Measurements from ENCODE around the gene OOSP3.
"Not testable (repeated sequence)": the region's sequence is repeated elsewhere in the genome, so short reads cannot be mapped to it uniquely, and the experiment has no call there.

Gene OOSP3

GRCh38 chr11:59898650-59899049 lies 20.1 kb downstream of the OOSP3 start:
- H3K4me1 ChIP-seq (ENCODE audit: control insufficient read depth, insufficient read depth, low read length, poor library complexity, severe bottlenecking): no peaks in the 10 kb centered on the region
- H3K27ac ChIP-seq (ENCODE audit: insufficient read depth, low read length, poor library complexity, severe bottlenecking): no peak overlapping the region
- no peak overlapping the region for H3K4me3 ChIP-seq (ENCODE audit: insufficient read depth, low read depth, low read length, poor library complexity, severe bottlenecking)
- no peak for DNase-seq
- no peaks in the 10 kb centered on the region for H3K9me3 ChIP-seq (ENCODE audit: control insufficient read depth, low read length)
- no peaks in the 10 kb centered on the region for H3K36me3 ChIP-seq (ENCODE audit: control insufficient read depth, insufficient read depth, low read length)
- no peaks in the 10 kb centered on the region for H3K27me3 ChIP-seq (replicated peaks; ENCODE audit: control insufficient read depth, insufficient read depth, low read length, poor library complexity, severe bottlenecking)

- no peak overlapping the region for H3K4me3 ChIP-seq (ENCODE audit: insufficient read depth, low read depth, low read length, poor library complexity, severe bottlenecking)
- no peaks in the 10 kb centered on the region for H3K4me1 ChIP-seq (ENCODE audit: control insufficient read depth, insufficient read depth, low read length, poor library complexity, severe bottlenecking)
- H3K27ac ChIP-seq (ENCODE audit: insufficient read depth, low read length, poor library complexity, severe bottlenecking): no peak overlapping the region
- H3K27me3 ChIP-seq (replicated peaks; ENCODE audit: control insufficient read depth, insufficient read depth, low read length, poor library complexity, severe bottlenecking): no peaks in the 10 kb centered on the region
- no peaks in the 10 kb centered on the region for H3K9me3 ChIP-seq (ENCODE audit: control insufficient read depth, low read length)
- no peaks in the 10 kb centered on the region for H3K36me3 ChIP-seq (ENCODE audit: control insufficient read depth, insufficient read depth, low read length)
- DNase-seq: no peak
These were observed 20.9 kb downstream of the OOSP3 start for GRCh38 chr11:59899532-59899931.

- Histone ChIP-seq H3K27ac (ENCODE audit: insufficient read depth, low read length, poor library complexity, severe bottlenecking) (no peak overlapping the region), H3K4me1 (ENCODE audit: control insufficient read depth, insufficient read depth, low read length, poor library complexity, severe bottlenecking) (no peaks in the 10 kb centered on the region), H3K4me3 (ENCODE audit: insufficient read depth, low read depth, low read length, poor library complexity, severe bottlenecking) (no peak overlapping the region), H3K9me3 (ENCODE audit: control insufficient read depth, low read length) (no peaks in the 10 kb centered on the region), H3K36me3 (ENCODE audit: control insufficient read depth, insufficient read depth, low read length) (no peaks in the 10 kb centered on the region), H3K27me3 (replicated peaks; ENCODE audit: control insufficient read depth, insufficient read depth, low read length, poor library complexity, severe bottlenecking) (no peaks in the 10 kb centered on the region)
- DNase-seq: no peak
These were observed 22.0 kb downstream of the OOSP3 start for GRCh38 chr11:59900366-59901126.

GRCh38 chr11:59901306-59901705 lies 22.7 kb downstream of the OOSP3 start:
- no peak overlapping the region for H3K4me3 ChIP-seq (ENCODE audit: insufficient read depth, low read depth, low read length, poor library complexity, severe bottlenecking)
- H3K4me1 ChIP-seq (ENCODE audit: control insufficient read depth, insufficient read depth, low read length, poor library complexity, severe bottlenecking): no peaks in the 10 kb centered on the region
- H3K27me3 ChIP-seq (replicated peaks; ENCODE audit: control insufficient read depth, insufficient read depth, low read length, poor library complexity, severe bottlenecking): no peaks in the 10 kb centered on the region
- H3K9me3 ChIP-seq (ENCODE audit: control insufficient read depth, low read length): no peaks in the 10 kb centered on the region
- H3K27ac ChIP-seq (ENCODE audit: insufficient read depth, low read length, poor library complexity, severe bottlenecking): no peak overlapping the region
- H3K36me3 ChIP-seq (ENCODE audit: control insufficient read depth, insufficient read depth, low read length): no peaks in the 10 kb centered on the region
- no peak for DNase-seq

GRCh38 chr11:59903569-59903968 lies 25.0 kb downstream of the OOSP3 start:
- not testable (repeated sequence) for H3K4me1 ChIP-seq (ENCODE audit: control insufficient read depth, insufficient read depth, low read length, poor library complexity, severe bottlenecking); DNase-seq; H3K4me3 ChIP-seq (ENCODE audit: insufficient read depth, low read depth, low read length, poor library complexity, severe bottlenecking); H3K36me3 ChIP-seq (ENCODE audit: control insufficient read depth, insufficient read depth, low read length); H3K27me3 ChIP-seq (replicated peaks; ENCODE audit: control insufficient read depth, insufficient read depth, low read length, poor library complexity, severe bottlenecking); H3K27ac ChIP-seq (ENCODE audit: insufficient read depth, low read length, poor library complexity, severe bottlenecking); H3K9me3 ChIP-seq (ENCODE audit: control insufficient read depth, low read length)

- Histone ChIP-seq H3K27me3 (replicated peaks; ENCODE audit: control insufficient read depth, insufficient read depth, low read length, poor library complexity, severe bottlenecking) (no peaks in the 10 kb centered on the region), H3K4me3 (ENCODE audit: insufficient read depth, low read depth, low read length, poor library complexity, severe bottlenecking) (no peak overlapping the region), H3K9me3 (ENCODE audit: control insufficient read depth, low read length) (peaks cover 12% of the 10 kb centered on the region), H3K27ac (ENCODE audit: insufficient read depth, low read length, poor library complexity, severe bottlenecking) (no peak overlapping the region), H3K4me1 (ENCODE audit: control insufficient read depth, insufficient read depth, low read length, poor library complexity, severe bottlenecking) (no peaks in the 10 kb centered on the region), H3K36me3 (ENCODE audit: control insufficient read depth, insufficient read depth, low read length) (no peaks in the 10 kb centered on the region)
- no peak for DNase-seq
These were observed 39.9 kb downstream of the OOSP3 start for GRCh38 chr11:59918480-59918879.

- DNase-seq: no peak
- H3K27ac ChIP-seq (ENCODE audit: insufficient read depth, low read length, poor library complexity, severe bottlenecking): no peak overlapping the region
- no peaks in the 10 kb centered on the region for H3K4me1 ChIP-seq (ENCODE audit: control insufficient read depth, insufficient read depth, low read length, poor library complexity, severe bottlenecking)
- peaks cover 16% of the 10 kb centered on the region for H3K9me3 ChIP-seq (ENCODE audit: control insufficient read depth, low read length)
- no peaks in the 10 kb centered on the region for H3K27me3 ChIP-seq (replicated peaks; ENCODE audit: control insufficient read depth, insufficient read depth, low read length, poor library complexity, severe bottlenecking)
- no peak overlapping the region for H3K4me3 ChIP-seq (ENCODE audit: insufficient read depth, low read depth, low read length, poor library complexity, severe bottlenecking)
- no peaks in the 10 kb centered on the region for H3K36me3 ChIP-seq (ENCODE audit: control insufficient read depth, insufficient read depth, low read length)
These were observed 40.5 kb downstream of the OOSP3 start for GRCh38 chr11:59918987-59919589.

- peaks cover 16% of the 10 kb centered on the region for H3K9me3 ChIP-seq (ENCODE audit: control insufficient read depth, low read length)
These were observed 45.2 kb downstream of the OOSP3 start for GRCh38 chr11:59923813-59924212.

GRCh38 chr11:59931688-59932087 lies 53.1 kb downstream of the OOSP3 start:
- Histone ChIP-seq H3K4me3 (ENCODE audit: insufficient read depth, low read depth, low read length, poor library complexity, severe bottlenecking) (no peak overlapping the region), H3K4me1 (ENCODE audit: control insufficient read depth, insufficient read depth, low read length, poor library complexity, severe bottlenecking) (no peaks in the 10 kb centered on the region), H3K27ac (ENCODE audit: insufficient read depth, low read length, poor library complexity, severe bottlenecking) (no peak overlapping the region), H3K9me3 (ENCODE audit: control insufficient read depth, low read length) (no peaks in the 10 kb centered on the region), H3K36me3 (ENCODE audit: control insufficient read depth, insufficient read depth, low read length) (no peaks in the 10 kb centered on the region), H3K27me3 (replicated peaks; ENCODE audit: control insufficient read depth, insufficient read depth, low read length, poor library complexity, severe bottlenecking) (peaks cover 4% of the 10 kb centered on the region)
- DNase-seq: no peak

More at GRCh38 chr11:59923813-59924212, 45.2 kb downstream of the OOSP3 start:
- Histone ChIP-seq H3K27ac (ENCODE audit: insufficient read depth, low read length, poor library complexity, severe bottlenecking) (no peak overlapping the region), H3K4me3 (ENCODE audit: insufficient read depth, low read depth, low read length, poor library complexity, severe bottlenecking) (no peak overlapping the region), H3K4me1 (ENCODE audit: control insufficient read depth, insufficient read depth, low read length, poor library complexity, severe bottlenecking) (no peaks in the 10 kb centered on the region), H3K36me3 (ENCODE audit: control insufficient read depth, insufficient read depth, low read length) (no peaks in the 10 kb centered on the region), H3K27me3 (replicated peaks; ENCODE audit: control insufficient read depth, insufficient read depth, low read length, poor library complexity, severe bottlenecking) (no peaks in the 10 kb centered on the region)
- no peak for DNase-seq

GRCh38 chr11:59938132-59938531 lies 59.5 kb downstream of the OOSP3 start, which contains the start of gene OOSP1:
Gene OOSP1 (plus strand): TSS chr11:59938432. CDS start chr11:59938455, 23 bp downstream.
- Histone ChIP-seq H3K27me3 (replicated peaks; ENCODE audit: control insufficient read depth, insufficient read depth, low read length, poor library complexity, severe bottlenecking) (no peaks in the 10 kb centered on the region), H3K36me3 (ENCODE audit: control insufficient read depth, insufficient read depth, low read length) (no peaks in the 10 kb centered on the region), H3K4me1 (ENCODE audit: control insufficient read depth, insufficient read depth, low read length, poor library complexity, severe bottlenecking) (no peaks in the 10 kb centered on the region), H3K4me3 (ENCODE audit: insufficient read depth, low read depth, low read length, poor library complexity, severe bottlenecking) (no peak within 1 kb of the TSS), H3K9me3 (ENCODE audit: control insufficient read depth, low read length) (no peaks in the 10 kb centered on the region), H3K27ac (ENCODE audit: insufficient read depth, low read length, poor library complexity, severe bottlenecking) (no peak within 1 kb of the TSS)
- no peak for DNase-seq

All from effector memory CD4-positive, alpha-beta T cell (primary cell).